ENCODE measurements around the gene DUSP18.
A peak's percentile ranks its signal among the peaks of the same experiment; 100 is the strongest.
"Not testable (repeated sequence)": the region's sequence is repeated elsewhere in the genome, so short reads cannot be mapped to it uniquely, and the experiment has no call there.

DUSP18 gene

DNA sequence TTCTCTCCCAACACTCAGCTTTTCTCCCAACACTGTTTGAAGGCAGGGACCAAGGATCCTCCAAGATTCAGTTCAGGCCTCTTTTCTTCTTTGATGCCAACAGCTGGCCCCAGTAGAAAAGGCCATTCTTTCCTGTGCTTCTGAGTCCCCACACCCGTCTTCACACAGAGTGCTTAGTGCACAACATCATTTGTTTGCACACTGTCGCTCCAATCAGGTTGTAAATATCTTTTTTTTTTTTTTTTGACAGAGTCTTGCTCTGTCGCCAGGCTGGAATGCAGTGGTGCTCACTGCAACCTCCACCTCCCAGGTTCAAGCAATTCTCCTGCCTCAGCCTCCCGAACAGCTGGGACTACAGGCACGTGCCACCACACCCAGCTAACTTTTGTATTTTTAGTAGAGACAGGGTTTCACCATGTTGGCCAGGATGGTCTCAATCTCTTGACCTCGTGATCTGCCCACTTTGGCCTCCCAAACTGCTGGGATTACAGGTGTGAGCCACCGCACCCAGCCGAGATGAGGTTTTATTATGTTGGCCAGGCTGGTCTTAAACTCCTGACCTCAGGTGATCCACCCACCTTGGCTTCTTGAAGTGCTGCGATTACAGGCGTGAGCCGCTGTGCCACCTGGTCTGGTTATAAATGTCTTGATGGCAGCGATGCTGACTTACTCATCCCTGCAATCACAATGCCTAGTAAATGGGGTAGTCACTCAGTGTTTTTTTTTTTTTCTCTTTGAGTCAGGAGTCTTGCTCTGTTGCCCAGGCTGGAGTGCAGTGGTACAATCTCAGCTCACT lies 12.4 kb upstream of the DUSP18 start:
- DNase-seq (ENCODE audit: low read depth in 4 of 4, low spot score in 1 of 4): not testable (repeated sequence)

DNA sequence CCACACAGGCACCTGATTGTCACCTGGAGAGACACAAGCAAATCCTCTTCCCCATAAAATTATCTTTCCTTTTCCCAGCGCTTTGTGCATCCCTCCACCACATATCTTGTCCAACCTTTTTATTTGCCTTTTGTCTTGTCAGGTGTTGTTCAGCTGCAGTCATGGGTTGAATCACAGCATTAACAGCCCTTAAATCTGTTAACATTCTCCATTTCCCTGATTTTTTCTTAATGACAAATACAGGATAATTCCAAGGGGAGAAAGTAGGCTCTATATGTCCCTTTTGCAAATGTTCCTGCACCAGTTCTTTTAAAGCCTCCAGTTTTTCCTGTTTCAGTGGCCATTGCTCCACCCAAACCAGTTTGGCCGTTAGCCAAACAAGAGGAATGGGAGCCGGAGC lies 8.9 kb upstream of the DUSP18 start:
- not testable (repeated sequence) for DNase-seq (ENCODE audit: low read depth in 4 of 4, low spot score in 1 of 4)

DNA sequence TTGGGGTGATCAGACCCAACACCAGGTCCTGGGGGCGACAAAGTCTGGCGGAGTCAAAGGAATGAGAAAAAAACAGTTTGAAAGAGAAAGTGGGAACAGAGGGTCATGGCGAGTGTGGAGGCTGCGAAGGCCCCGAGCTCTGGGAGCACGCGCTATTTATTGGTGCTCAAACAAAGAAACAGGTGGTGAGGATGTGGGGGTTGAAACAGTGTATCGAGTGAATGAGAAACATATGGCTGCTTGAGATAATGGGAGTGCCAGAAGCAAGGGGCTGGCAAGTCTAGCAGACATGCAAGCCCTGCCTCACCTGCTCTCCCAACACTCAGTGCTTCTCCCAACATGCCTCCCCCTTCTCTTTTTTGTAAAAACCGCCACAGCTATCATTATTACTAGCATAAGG lies 7.8 kb upstream of the DUSP18 start:
- no peak for DNase-seq (ENCODE audit: low read depth in 4 of 4, low spot score in 1 of 4)

DNA sequence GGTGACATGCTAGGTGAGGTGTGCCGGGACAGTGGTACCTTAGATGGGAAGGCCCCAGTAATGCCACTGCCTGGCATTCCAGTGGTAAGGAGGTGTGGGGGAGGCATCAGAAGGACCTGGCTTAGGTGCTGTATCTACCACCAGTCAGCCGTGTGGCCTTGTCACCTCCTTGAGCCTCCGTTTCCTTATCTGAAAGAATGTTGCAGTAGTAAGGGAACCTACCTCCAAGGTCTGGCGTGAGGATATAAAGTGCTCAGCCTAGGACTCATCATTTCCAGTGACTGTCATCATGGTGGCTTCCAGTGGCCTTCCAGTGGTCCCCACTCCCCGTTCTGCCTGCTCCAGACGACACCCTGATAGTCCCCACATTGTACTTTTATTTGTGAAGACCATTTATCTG lies 6.8 kb upstream of the DUSP18 start:
- DNase-seq (ENCODE audit: low read depth in 4 of 4, low spot score in 1 of 4): no peak

DNA sequence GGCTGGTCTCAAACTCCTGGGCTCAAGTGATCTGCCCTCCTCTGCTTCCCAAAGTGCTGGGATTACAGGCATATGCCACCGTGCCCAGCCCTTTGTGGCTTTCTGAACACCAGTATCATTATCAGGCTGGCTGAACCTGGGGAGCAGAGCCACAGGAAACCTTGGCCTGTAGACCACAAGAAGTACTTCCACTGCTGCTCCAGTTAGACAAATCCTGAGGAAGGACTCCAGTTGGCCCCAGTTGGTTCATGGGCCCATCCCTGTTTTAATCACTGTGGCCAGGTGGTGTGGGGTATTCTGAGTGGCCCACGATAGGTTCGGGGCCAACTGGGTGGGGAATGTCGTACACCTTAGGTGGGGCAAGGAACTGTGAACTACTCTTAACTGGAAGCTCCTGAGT lies 5.5 kb upstream of the DUSP18 start:
- DNase-seq (ENCODE audit: low read depth in 4 of 4, low spot score in 1 of 4): no peak

DNA sequence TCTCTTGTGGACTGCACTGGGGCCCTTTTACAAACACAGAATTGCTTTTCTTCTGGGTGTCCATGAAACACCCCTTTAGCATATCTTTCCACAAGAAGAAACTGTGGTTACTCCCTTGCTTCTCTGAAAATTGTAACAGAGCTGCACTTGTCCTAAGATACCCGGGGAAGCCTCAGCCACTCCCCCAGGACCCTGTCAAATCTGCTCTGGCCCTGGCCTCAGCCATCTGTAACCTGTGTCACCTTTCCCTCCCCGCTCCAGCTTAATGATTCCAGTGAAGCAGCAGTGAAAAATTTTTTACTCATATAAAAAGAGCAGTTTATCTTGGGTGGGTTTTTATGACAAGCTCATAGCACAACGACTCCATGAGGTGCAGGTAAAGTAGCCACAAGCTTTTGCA lies 3.4 kb upstream of the DUSP18 start:
- DNase-seq (ENCODE audit: low read depth in 4 of 4, low spot score in 1 of 4): no peak

DNA sequence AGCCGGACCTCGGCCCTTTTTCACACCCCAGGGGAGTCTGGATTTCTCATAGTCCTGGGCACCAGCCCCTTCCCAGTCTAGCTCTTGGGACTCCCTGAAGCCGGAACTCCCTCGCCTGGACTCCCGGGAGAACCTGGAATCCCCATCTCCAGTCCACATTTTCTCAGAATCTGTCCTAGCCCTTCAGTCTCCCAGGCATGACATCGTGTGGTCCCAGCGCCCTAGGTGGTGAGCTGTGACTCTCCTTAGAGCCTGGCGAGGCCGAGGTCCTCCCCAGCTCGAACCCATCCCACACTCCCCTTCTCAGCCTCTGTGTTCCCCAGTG lies 673 bp upstream of the DUSP18 start:
- DNase-seq (ENCODE audit: low read depth in 4 of 4, low spot score in 1 of 4): no peak

DNA sequence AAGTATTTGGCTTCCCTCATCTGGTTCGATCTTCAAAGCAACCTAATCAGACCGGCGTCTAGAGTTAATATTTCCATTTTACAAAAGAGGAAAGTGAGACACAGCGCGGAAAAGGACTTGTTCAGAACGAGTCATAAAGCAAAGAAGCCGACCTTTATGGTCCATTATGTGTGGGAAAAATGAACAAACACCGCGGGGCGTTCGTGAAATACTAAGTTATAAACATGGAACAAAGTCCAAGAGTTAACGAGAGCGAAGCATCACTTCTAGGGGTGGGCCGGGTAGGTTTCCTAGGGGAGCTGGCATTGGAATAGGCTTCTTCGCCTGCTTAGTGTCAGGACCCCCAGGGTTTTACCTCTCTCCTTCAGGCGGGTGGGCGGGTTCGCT lies 575 bp downstream of the DUSP18 start:
- DNase-seq (ENCODE audit: low read depth in 4 of 4, low spot score in 1 of 4): peak in 1 of 4 experiments; percentile 1

DNA sequence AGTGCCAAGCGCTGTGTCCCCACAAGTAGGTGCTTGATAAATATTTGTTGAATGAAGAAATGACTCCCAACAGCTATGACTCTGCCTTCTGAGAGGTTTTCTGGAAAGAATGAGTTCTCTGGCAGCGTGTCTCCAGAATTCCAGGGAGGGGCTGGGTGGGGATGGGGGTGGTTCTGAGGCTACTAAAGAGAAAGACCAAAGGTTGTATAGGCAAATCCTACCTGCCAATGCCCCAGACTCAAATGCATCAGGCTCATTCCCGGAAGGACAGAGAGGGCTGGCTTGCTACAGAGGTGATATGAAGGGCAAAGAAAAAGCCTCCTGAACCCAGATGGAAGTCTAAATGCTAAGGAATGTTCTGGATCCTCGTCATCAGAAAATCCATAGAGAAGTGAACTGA lies 1.9 kb downstream of the DUSP18 start:
- DNase-seq (ENCODE audit: low read depth in 4 of 4, low spot score in 1 of 4): no peak

DNA sequence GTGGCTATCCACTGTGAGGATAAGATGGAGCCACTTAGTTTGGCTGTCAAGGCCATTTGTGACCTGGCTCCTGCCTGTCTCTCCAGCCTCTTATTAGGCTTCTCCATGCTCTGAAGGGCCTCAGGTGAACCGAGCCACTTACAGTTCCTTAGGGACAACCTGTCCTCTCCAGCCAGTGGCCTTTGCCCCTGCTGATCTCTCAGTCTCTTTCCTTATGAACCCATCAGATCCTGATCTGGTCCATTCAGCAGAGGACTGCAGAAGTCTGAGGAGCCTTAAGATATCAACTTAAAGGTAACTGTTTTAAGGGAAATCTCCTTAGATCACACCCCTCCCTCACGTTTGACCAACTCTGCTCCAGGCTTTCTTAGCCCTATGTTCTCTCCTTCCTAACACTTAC lies 2.4 kb downstream of the DUSP18 start:
- no peak for DNase-seq (ENCODE audit: low read depth in 4 of 4, low spot score in 1 of 4)

DNA sequence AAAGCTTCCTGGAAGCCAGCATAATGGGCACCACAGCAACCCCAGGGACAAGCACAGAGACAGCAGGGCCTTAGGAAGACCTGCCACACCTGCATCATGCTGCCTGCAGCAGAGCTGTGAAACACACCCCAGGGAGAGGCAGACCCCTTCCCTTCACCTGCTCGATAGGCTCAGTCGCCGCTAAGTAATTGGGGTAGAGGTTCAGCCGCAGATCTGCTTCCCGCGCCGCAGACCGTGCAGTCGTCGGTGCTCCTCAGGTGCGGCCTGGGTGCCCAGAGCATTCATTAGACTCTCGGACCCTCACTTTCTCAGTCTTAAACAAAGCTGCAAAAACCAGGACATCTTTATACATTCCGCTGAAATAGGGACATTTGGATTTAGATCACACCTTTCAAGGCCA lies 2.9 kb downstream of the DUSP18 start:
- DNase-seq (ENCODE audit: low read depth in 4 of 4, low spot score in 1 of 4): no peak

DNA sequence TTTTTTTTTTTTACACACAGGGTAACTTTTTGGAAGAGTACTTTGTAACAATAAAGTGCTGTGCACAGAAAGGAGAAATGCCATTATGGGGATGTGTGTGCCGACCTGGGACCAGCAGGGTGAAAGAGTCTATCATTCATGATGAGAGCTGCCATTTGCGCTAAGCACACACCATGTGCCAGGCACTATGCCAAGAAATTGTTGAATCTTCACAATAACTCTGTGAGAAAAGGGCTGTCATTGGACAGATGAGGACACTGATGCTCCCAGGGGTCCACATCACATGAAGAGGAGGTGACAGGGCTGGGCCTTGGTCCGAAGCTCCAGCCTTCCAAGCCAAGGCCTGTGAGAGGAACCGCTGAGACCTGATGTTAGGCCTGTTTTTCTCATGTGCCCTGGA lies 5.6 kb downstream of the DUSP18 start:
- no peak for DNase-seq (ENCODE audit: low read depth in 4 of 4, low spot score in 1 of 4)

DNA sequence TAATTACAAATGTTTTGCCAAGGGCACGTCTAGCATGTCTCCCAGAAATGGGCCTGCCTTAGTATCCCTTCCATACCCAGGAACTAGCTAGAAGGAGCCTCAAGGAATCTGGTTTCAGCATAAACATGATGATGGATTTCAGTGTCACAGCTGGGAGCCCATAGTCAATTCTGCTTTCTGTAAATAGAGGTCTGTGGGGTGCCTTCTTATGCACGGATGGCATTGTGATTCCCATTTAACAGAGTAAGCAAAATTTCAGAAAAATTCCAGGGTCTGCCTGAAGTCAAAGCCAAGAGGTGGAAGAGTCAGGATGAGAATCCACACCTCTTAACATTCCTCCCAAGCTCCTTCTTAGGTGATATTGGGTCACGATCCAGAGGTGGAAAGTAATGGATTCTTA lies 12.1 kb downstream of the DUSP18 start:
- no peak for DNase-seq (ENCODE audit: low read depth in 4 of 4, low spot score in 1 of 4)

DNA sequence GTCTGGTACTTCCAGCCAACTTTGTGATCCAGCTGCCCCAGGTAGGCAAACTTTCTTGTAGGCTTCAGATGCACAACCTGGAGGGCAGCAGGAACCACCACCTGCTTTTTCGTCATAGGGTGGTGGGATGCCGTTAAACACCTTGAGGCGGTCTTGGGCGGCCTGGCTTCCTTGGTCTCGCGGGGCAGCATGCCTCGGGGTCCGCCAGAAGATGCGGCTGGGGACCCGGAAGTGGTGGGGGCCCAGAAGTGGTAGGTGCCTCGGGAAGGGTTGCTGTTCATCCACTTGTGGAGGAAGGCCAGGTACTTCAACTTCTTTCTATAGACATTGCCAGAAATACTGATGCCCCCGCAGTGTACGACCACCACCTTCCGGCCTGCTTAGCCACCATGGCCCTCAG lies 13.3 kb downstream of the DUSP18 start:
- no peak for DNase-seq (ENCODE audit: low read depth in 4 of 4, low spot score in 1 of 4)

DNA sequence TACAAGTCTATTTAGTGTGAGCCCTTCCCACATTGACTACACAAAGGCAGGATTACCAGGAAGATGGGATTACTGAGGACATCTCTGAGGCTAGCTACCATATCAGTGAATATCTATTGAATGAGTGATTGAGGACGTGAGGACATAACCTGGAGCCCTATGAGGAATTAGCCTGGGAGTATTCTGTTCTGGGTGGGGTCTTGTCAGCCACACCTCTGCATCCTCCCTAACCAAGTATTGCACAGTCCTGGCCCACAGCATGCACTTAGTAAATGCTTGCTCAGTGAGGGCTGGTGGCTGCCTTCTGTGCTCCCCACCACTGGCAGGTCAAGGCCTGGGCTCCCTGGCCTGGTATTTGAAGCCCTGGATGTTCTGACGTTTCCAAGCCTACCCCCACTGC lies 14.8 kb downstream of the DUSP18 start:
- DNase-seq (ENCODE audit: low read depth in 4 of 4, low spot score in 1 of 4): no peak

DNA sequence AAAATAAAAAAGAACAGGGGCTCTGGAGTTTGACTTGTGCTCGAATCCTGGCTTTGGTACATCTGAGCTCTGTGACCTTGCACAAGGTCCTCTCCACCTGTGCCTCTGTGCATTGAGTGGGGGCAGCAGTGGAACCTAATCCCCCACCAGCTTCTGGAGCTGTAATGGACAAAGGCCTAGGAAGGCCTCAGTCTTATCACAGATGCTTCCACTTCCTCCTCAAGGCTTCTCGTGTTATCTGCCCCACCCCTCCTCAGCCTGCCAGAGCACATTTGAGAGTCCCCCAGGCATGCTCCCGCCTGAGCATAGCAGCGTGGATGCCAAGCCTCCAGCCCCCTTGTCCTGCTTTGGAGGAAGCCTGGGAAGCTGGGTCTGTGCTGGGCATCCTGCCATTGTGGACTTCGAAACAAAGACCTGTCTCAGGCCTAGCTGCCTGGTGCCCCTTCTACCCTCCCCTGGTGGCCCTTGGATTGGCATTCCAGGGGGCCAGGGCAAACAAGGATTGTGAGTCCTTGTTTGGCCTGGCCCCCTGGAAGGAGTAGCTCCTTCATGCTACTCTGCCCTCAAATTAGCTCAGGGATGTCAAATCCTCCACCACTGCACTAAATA lies 17.1 kb downstream of the DUSP18 start:
- DNase-seq (ENCODE audit: low read depth in 4 of 4, low spot score in 1 of 4): no peak

DNA sequence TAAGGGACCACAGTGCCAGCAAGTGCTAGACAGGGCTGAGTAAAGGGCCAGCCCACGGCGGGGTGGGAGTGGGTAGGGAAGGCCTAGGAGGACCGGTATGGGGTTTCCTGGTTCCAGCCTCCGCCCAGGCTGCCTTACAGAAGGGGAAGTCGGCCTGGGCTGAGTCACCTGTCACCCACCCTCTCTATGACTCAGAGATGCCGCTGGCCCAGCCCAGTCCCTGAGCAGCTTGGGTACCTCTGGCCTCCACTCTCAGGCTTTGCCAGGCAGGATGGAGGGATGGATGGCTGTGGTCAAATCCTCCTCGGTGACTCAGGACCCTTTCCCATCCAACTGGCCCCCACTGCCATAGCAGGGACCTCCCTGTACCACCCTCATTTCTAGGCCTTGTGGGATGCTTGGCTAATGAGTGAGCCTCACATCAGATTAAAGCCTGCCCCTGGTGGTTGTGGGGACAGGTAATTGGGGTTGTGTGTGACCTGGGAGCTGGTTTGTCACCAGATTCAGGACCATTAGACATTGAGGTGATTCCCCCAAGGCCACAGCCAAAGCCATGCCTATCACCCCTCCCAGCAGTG lies 18.2 kb downstream of the DUSP18 start:
- DNase-seq (ENCODE audit: low read depth in 4 of 4, low spot score in 1 of 4): peak; percentile 55 to 90 (median 73)

DNA sequence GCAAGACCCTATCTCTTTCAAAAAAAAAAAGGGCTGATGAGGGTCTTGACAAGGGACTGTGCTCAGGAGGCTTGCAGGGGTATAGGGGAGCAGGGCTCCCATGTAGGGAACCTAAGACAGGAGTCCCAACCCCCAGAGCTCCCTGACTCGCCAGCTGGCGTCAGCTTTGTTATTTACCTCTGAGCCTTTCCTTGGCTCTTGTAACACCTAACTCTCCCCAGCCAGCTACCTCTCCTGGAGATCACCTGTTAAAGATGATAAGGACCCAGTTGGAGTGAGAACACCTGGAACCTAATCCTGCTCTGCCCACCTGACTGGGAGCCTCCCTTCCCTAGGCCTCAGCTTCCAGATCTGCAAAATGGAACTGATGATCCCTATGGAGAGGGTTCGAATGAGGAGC lies 18.9 kb downstream of the DUSP18 start:
- no peak for DNase-seq (ENCODE audit: low read depth in 4 of 4, low spot score in 1 of 4)

DNA sequence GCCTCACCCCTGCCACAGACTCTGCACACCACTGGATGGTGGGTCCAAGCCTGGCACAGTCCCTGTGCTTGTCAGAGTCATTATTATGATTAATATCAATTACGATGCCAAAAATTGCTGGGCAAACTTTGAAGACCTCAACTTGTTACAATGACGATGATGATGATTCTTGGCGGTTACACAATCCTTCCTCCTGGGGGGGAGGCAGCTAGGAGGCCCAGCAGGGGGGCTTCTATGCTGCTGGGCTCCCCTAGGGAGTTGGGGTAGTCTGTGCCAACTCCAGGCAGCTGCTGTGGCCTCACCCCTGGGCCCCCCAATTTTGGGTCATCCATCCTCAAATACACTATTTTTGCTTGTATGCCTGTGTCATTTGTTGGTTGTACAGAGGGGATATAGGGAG lies 20.1 kb downstream of the DUSP18 start:
- no peak for DNase-seq (ENCODE audit: low read depth in 4 of 4, low spot score in 1 of 4)

DNA sequence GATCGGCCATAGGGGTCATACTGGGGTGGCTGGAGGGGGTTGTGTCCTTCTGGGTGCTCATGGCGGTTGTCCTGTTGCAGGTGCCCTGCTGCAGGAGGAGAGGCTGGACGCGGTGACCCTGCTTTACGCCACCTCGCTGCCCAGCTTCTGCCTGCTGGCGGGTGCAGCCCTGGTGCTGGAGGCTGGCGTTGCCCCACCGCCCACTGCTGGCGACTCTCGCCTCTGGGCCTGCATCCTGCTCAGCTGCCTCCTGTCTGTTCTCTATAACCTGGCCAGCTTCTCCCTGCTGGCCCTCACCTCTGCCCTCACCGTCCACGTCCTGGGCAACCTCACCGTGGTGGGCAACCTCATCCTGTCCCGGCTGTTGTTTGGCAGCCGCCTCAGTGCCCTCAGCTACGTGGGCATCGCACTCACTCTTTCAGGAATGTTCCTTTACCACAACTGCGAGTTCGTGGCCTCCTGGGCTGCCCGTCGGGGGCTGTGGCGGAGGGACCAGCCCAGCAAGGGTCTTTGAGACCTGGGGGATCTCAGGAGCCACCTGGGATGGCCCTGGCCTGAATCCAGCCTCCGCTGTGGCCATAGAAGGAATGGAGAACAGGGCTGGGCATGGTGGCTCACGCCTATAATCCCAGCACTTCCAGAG lies 21.0 kb downstream of the DUSP18 start:
- no peak for DNase-seq (ENCODE audit: low read depth in 4 of 4, low spot score in 1 of 4)

DNA sequence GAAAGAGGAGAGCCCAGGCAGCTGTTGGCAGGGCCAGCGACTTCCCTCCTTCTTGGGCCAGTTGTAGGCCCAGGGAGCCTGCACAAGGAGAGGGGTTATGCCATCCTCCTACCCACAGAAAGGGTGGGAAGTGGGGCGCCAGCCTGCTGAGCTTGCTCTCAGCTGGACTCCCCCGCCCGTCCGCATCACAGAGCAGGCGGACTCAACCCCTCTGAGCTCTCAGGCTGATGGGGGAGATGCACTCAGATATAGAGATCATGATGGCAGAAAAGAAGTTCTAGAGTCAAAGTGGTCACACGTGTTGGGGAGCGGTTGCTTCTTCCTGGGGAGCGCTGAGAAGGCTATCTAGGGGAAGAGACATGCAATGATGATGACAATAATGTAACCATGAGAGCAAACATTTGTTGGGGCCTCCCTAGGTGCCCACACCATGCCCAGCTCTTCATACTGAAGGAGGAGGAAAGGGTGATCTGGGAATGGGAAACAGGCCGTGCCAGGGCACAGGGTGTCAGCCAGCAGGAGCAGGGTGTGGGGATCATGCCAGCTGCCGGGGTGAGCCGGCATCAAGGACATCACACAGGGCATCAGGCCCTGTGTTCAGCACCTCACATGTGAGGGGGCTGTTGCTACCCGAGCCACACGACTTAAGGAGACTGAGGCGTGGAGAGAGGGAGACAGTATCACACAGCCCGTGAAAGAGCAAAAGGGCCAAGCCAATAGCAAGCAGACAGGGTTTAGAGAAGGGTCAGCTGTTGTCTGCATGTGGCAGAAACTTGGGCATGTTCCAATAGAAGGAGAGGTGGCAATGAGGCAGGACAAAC lies 24.4 kb downstream of the DUSP18 start:
- DNase-seq (ENCODE audit: low read depth in 4 of 4, low spot score in 1 of 4): no peak
